ENCODE data around the gene HAO1. TPM values are rescaled to one million over a fixed set of nuclear protein-coding genes. Genes with fewer than 3 reads are reported as not detected.
A peak's percentile ranks its signal among the peaks of the same experiment; 100 is the strongest.

Gene HAO1
- total RNA-seq (2016; rRNA removed; fragmentation: Illumina TruSeq; extraction: Trizol) (not detected in 2 replicates), polyA plus RNA-seq (2011; rRNA removed) (0.03 TPM in 1 of 2 replicates, not detected in the other), polyA minus RNA-seq (2011; rRNA and poly(A)+ RNA removed; ENCODE audit: low replicate concordance) (not detected in 2 replicates), Bru-seq, nascent RNA (percentile 7 among the genes with signal in this experiment), BruChase-seq, experiment 1, labeled RNA remaining after a 6-hour chase (percentile 7 among the genes with signal in this experiment), BruChase-seq, experiment 2, labeled RNA remaining after a 2-hour chase (percentile 9 among the genes with signal in this experiment)
- not detected in 2 replicates for total RNA-seq (2016; cell fraction: cytosol; rRNA removed; fragmentation: Illumina TruSeq; extraction: Trizol; ENCODE audit: low read depth)
- total RNA-seq (2016; cell fraction: insoluble cytoplasmic fraction; rRNA removed; fragmentation: Illumina TruSeq; extraction: Trizol) = not detected in 2 replicates
- total RNA-seq (2016; cell fraction: membrane; rRNA removed; fragmentation: Illumina TruSeq; extraction: Trizol) = not detected in 2 replicates
- total RNA-seq (2016; cell fraction: nucleus; rRNA removed; fragmentation: Illumina TruSeq; extraction: Trizol) = not detected in 2 replicates
- polyA plus RNA-seq (2011; cell fraction: cytosol; rRNA removed) = not detected in 2 replicates
- not detected in 2 replicates for polyA plus RNA-seq (2011; cell fraction: nucleus; rRNA removed)
- not detected in 2 replicates for polyA plus RNA-seq (2012)
- polyA plus RNA-seq (2016; cell fraction: cytosol; fragmentation: Illumina TruSeq; extraction: Trizol; ENCODE audit: low read depth) = not detected in 2 replicates
- polyA plus RNA-seq (2016; cell fraction: insoluble cytoplasmic fraction; fragmentation: Illumina TruSeq; extraction: Trizol; ENCODE audit: low read depth) = not detected in 2 replicates
- polyA plus RNA-seq (2016; cell fraction: membrane; fragmentation: Illumina TruSeq; extraction: Trizol; ENCODE audit: low read depth) = not detected in 2 replicates
- not detected in 2 replicates for polyA plus RNA-seq (2016; cell fraction: nucleus; fragmentation: Illumina TruSeq; extraction: Trizol; ENCODE audit: insufficient read depth, low read depth)
- polyA minus RNA-seq (2011; cell fraction: cytosol; rRNA and poly(A)+ RNA removed) = not detected in 2 replicates
- polyA minus RNA-seq (2011; cell fraction: nucleus; rRNA and poly(A)+ RNA removed) = not detected in 2 replicates
- long read RNA-seq, experiment 1 = 0 reads
- long read RNA-seq, experiment 2 = 0 reads

DNA sequence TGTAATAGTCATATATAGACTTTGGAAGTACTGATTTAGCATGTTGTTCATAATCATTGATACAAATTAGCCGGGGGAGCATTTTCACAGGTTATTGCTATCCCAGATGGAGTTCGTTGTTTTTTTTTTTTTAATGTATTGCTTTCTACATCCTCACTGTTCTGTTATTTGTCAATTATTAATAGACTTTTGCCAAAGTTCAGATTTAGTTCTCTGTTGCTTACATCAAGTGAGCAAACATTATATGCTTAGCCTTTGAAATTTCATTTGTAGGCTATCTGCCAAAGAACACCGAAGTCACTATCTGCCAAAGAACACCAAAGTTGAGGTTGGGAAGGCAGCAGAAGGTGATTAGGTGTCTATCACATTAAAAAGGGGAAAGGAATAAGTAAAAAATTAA lies at the start of gene HAO1:
Gene HAO1, minus strand, starts transcription at position 118 of the 400 bp plus-strand sequence. Its CDS starts 36 bp downstream, at position 82.
- no peak within 1 kb of the TSS for H2AFZ ChIP-seq (ENCODE audit: low read length)
- WGBS (ENCODE audit: low lambda C conversion rate) = 16% methylated on average over 3 of the region's 3 CpGs
- H3K9me3 ChIP-seq (ENCODE audit: low read length) = peaks cover 6% of the 10 kb centered on the region
- POLR2A ChIA-PET = no interaction called here
- peaks cover 23% of the 10 kb centered on the region for H3K4me1 ChIP-seq (ENCODE audit: insufficient read depth, low read length)
- DNase-seq (ENCODE audit: low spot score) = peak; percentile 40
- H3K27me3 ChIP-seq (ENCODE audit: control insufficient read depth in 1 of 2, insufficient read depth in 2 of 2, low read length in 2 of 2) = no peaks in the 10 kb centered on the region
- CTCF ChIA-PET (ENCODE audit: low intra/inter-chr PET ratio, low total read pairs) = no interaction called here
- TF ChIP-seq, protein P1, sequence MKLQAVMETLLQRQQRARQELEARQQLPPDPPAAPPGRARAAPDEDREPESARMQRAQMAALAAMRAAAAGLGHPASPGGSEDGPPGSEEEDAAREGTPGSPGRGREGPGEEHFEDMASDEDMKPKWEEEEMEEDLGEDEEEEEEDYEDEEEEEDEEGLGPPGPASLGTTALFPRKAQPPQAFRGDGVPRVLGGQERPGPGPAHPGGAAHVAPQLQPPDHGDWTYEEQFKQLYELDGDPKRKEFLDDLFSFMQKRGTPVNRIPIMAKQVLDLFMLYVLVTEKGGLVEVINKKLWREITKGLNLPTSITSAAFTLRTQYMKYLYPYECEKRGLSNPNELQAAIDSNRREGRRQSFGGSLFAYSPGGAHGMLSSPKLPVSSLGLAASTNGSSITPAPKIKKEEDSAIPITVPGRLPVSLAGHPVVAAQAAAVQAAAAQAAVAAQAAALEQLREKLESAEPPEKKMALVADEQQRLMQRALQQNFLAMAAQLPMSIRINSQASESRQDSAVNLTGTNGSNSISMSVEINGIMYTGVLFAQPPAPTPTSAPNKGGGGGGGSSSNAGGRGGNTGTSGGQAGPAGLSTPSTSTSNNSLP (IDR thresholded peaks at IDR 0.05; ENCODE audit: low read depth, low read length) = peak; percentile 45; the same call in 1 of the 2 replicates
- TF ChIP-seq, protein P2, sequence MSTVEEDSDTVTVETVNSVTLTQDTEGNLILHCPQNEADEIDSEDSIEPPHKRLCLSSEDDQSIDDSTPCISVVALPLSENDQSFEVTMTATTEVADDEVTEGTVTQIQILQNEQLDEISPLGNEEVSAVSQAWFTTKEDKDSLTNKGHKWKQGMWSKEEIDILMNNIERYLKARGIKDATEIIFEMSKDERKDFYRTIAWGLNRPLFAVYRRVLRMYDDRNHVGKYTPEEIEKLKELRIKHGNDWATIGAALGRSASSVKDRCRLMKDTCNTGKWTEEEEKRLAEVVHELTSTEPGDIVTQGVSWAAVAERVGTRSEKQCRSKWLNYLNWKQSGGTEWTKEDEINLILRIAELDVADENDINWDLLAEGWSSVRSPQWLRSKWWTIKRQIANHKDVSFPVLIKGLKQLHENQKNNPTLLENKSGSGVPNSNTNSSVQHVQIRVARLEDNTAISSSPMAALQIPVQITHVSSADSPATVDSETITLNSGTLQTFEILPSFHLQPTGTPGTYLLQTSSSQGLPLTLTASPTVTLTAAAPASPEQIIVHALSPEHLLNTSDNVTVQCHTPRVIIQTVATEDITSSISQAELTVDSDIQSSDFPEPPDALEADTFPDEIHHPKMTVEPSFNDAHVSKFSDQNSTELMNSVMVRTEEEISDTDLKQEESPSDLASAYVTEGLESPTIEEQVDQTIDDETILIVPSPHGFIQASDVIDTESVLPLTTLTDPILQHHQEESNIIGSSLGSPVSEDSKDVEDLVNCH (CRISPR knock-in tag; IDR thresholded peaks at IDR 0.05) = no peak
- no TSS peak for BruUV-seq (replicated peaks)
- H3K36me3 ChIP-seq (replicated peaks in 1 of 2; ENCODE audit: control insufficient read depth in 1 of 2, insufficient read depth in 2 of 2, low read length in 2 of 2) = no peaks in the 10 kb centered on the region
- H3K9ac ChIP-seq (ENCODE audit: insufficient read depth, low read depth, low read length) = no peak within 1 kb of the TSS
- no peaks in the 10 kb centered on the region for H3K79me2 ChIP-seq (ENCODE audit: insufficient read depth, low read length)
- intact Hi-C loops (cut with micrococcal nuclease; ENCODE audit: unreplicated experiment) (no loop called here), in situ Hi-C loops (cut with HindIII; ENCODE audit: extremely low pct_ligation_motif_present, low pct_unique_long_range_greater_than_20kb) (no loop called here)
- peak; percentile 43 for ATAC-seq
- H3K4me2 ChIP-seq (ENCODE audit: low read depth, low read length) = peak within 1 kb of the TSS; percentile 5; the same call in 1 of the 2 replicates
- H3K27ac ChIP-seq (ENCODE audit: extremely low read length, insufficient read depth, low read length) = no peak within 1 kb of the TSS
- no peaks in the 10 kb centered on the region for H4K20me1 ChIP-seq (ENCODE audit: insufficient read depth, low read length)
- FAIRE-seq = no peak
- no peak within 1 kb of the TSS for H3K4me3 ChIP-seq (replicated peaks in 1 of 3; ENCODE audit: insufficient read depth in 1 of 3, low read depth in 2 of 3, low read length in 3 of 3)
